K562 (cell line): ENCODE measurements around the gene ALDH1A3. TPM values are rescaled to one million over a fixed set of nuclear protein-coding genes. Genes with fewer than 3 reads are reported as not detected.

Experiments
- ATAC-seq: fragments of 200-7000 bp; cut with Tn5 transposase; 3 replicates; pipeline ENCODE4 v1.9.1; 2020; ENCODE audit warnings: moderate library complexity
- BruUV-seq: library from RNA; stranded (reverse); fragments of 400-500 nt; replicated peaks from 2 replicates; lab custom pipeline; 2021; lab: Mats Ljungman, UMichigan
- CTCF ChIA-PET: fragments of 300-600 bp; formaldehyde crosslinking; extraction: SDS; loops from one replicate; lab custom pipeline; 2021; ENCODE audit warnings: low intra/inter-chr PET ratio; lab: Yijun Ruan, JAX
- POLR2A ChIA-PET: fragments of 300-600, 350-650 bp; sonication (Branson Sonifier 250); formaldehyde crosslinking; extraction: SDS; loops from one replicate; lab custom pipeline; 2021; ENCODE audit warnings: antibody characterized with exemption, inconsistent platforms; lab: Yijun Ruan, JAX
- DNase-seq, 4 experiments: peaks; one replicate each; pipeline versions ENCODE4 v3.0.0 to v3.0.0-alpha.2; 2011 to 2018; ENCODE audit warnings: low spot score in 3 of 4, mixed read lengths in 3 of 4; ENCODE audit errors: extremely low read depth in 1 of 4
- FAIRE-seq: peaks from 2 replicates; lab custom pipeline; 2011; peaks lifted over from hg19 to GRCh38; lab: Jason Lieb, UNC
- H2AFZ ChIP-seq: 2 replicates; pipeline ENCODE4 v1.6.0; 2011; ENCODE audit warnings: low read depth, low read length, control low read depth, inconsistent platforms
- H3K27ac ChIP-seq: fragments of 200-600 bp; 3 replicates; pipeline ENCODE4 v1.8.0; 2011; ENCODE audit warnings: low read depth, mild to moderate bottlenecking, control low read depth, inconsistent platforms, low read length, moderate library complexity, mixed read lengths; ENCODE audit errors: extremely low read depth
- H3K27me3 ChIP-seq, 2 experiments: fragments of 300-600 bp in 1 of 2; 2 replicates in 1 of 2; 3 replicates in 1 of 2; pipeline versions ENCODE4 v1.6.0 to v1.8.0; 2011; ENCODE audit warnings: inconsistent platforms in 2 of 2, low read length in 2 of 2, mild to moderate bottlenecking in 1 of 2, mixed read lengths in 1 of 2, moderate library complexity in 1 of 2; ENCODE audit not compliant: control insufficient read depth in 2 of 2, insufficient read depth in 2 of 2
- H3K36me3 ChIP-seq: fragments of 300-600 bp; 3 replicates; pipeline ENCODE4 v1.8.0; 2011; ENCODE audit warnings: mild to moderate bottlenecking, low read length, inconsistent platforms; ENCODE audit not compliant: control insufficient read depth, insufficient read depth
- H3K4me1 ChIP-seq, 2 experiments: fragments of 200-600 bp in 1 of 2; replicated peaks in 1 of 2; 2 replicates in 1 of 2; 3 replicates in 1 of 2; pipeline versions ENCODE4 v1.5.1 to v1.8.0; 2011; ENCODE audit warnings: inconsistent platforms in 2 of 2, low read length in 2 of 2, mild to moderate bottlenecking in 1 of 2, mixed read lengths in 1 of 2, moderate library complexity in 1 of 2; ENCODE audit not compliant: control insufficient read depth in 2 of 2, insufficient read depth in 2 of 2
- H3K4me2 ChIP-seq: 2 replicates; pipeline ENCODE4 v1.6.1; 2011; ENCODE audit warnings: low read length, control low read depth, inconsistent platforms, mixed read lengths; ENCODE audit not compliant: insufficient read depth
- H3K4me3 ChIP-seq: fragments of 200-600 bp; sonication (generic), shearing (Covaris generic); 2 replicates; pipeline ENCODE4 v1.5.1; 2016; ENCODE audit warnings: control low read depth, inconsistent platforms
- H3K79me2 ChIP-seq: fragments of 200-600 bp; 3 replicates; pipeline ENCODE4 v1.8.0; 2011; ENCODE audit warnings: low read length, inconsistent platforms; ENCODE audit not compliant: control insufficient read depth, insufficient read depth
- H3K9ac ChIP-seq, 2 experiments: 2 replicates each; pipeline versions ENCODE4 v1.6.0 to v1.6.1; 2011; ENCODE audit warnings: low read depth in 2 of 2, low read length in 2 of 2, control low read depth in 1 of 2, inconsistent platforms in 1 of 2, mild to moderate bottlenecking in 1 of 2, mixed read lengths in 1 of 2; ENCODE audit not compliant: insufficient read depth in 1 of 2
- H3K9me1 ChIP-seq: one replicate; pipeline ENCODE4 v1.6.0; 2011; ENCODE audit warnings: inconsistent platforms, mild to moderate bottlenecking, low read length, moderate library complexity; ENCODE audit not compliant: control insufficient read depth, insufficient read depth
- H3K9me3 ChIP-seq: replicated peaks from 2 replicates; pipeline ENCODE4 v1.5.1; 2011; ENCODE audit warnings: low read depth, low read length, inconsistent platforms; ENCODE audit not compliant: control insufficient read depth, insufficient read depth
- H4K20me1 ChIP-seq: replicated peaks from 2 replicates; pipeline ENCODE4 v1.6.1; 2011; ENCODE audit warnings: low read length, inconsistent platforms, mixed read lengths; ENCODE audit not compliant: control insufficient read depth, insufficient read depth
- DDX20 ChIP-seq: fragments of 450-650 bp; IDR thresholded peaks from 2 replicates; pipeline ENCODE4 v1.6.1; 2016; ENCODE audit warnings: missing genetic modification characterization, low read depth, mild to moderate bottlenecking, missing compliant biosample characterization, moderate library complexity
- FOXK2 ChIP-seq, 2 experiments: fragments of 450-650 bp; IDR thresholded peaks in 1 of 2; conservative IDR thresholded peaks in 1 of 2; 2 replicates each; pipeline ENCODE4 v1.6.1; 2016; ENCODE audit warnings: low read depth in 2 of 2, mild to moderate bottlenecking in 1 of 2
- HCFC1 ChIP-seq: IDR thresholded peaks from 2 replicates; pipeline ENCODE4 v1.6.1; 2012; ENCODE audit warnings: low read depth, low read length, improper control_type of control experiment
- HNRNPL ChIP-seq: fragments of 200-400 bp; formaldehyde crosslinking; IDR thresholded peaks from 2 replicates; pipeline ENCODE4 v1.6.1; 2017; ENCODE audit warnings: low read depth, mild to moderate bottlenecking, low read length
- L3MBTL2 ChIP-seq: fragments of 450-650 bp; IDR thresholded peaks from 2 replicates; pipeline ENCODE4 v1.6.1; 2016; ENCODE audit warnings: mild to moderate bottlenecking, moderate library complexity
- NFRKB ChIP-seq: fragments of 450-650 bp; IDR thresholded peaks from 2 replicates; pipeline ENCODE4 v1.6.1; 2016; ENCODE audit warnings: low read depth
- NFYB ChIP-seq: IDR thresholded peaks from 2 replicates; pipeline ENCODE4 v1.6.1; 2011; ENCODE audit warnings: mild to moderate bottlenecking, moderate library complexity; ENCODE audit not compliant: insufficient read length; ENCODE audit errors: extremely low read depth
- SIN3B ChIP-seq: fragments of 450-650 bp; IDR thresholded peaks from 2 replicates; pipeline ENCODE4 v1.6.1; 2017; ENCODE audit warnings: low read depth, mild to moderate bottlenecking, moderate library complexity
- XRCC3 ChIP-seq: fragments of 450-650 bp; IDR thresholded peaks from 2 replicates; pipeline ENCODE4 v1.6.1; 2017; ENCODE audit warnings: mild to moderate bottlenecking, moderate library complexity
- ZFP1 ChIP-seq: fragments of 450-650 bp; formaldehyde crosslinking; IDR thresholded peaks from 2 replicates; pipeline ENCODE4 v1.4.0; 2020; ENCODE audit warnings: mild to moderate bottlenecking, mixed read lengths
- ZNF133 ChIP-seq: fragments of 250-450 bp; sonication (Bioruptor Pico); IDR thresholded peaks from 2 replicates; pipeline ENCODE4 v1.4.0; 2020; ENCODE audit warnings: mild to moderate bottlenecking
- ZNF444 ChIP-seq: fragments of 250-450 bp; sonication (Bioruptor Pico); IDR thresholded peaks from 2 replicates; pipeline ENCODE4 v1.4.0; 2020; ENCODE audit warnings: mild to moderate bottlenecking, moderate library complexity
- ZNF696 ChIP-seq: fragments of 250-450 bp; sonication (Bioruptor Pico); conservative IDR thresholded peaks from 2 replicates; pipeline ENCODE4 v1.4.0; 2020; ENCODE audit warnings: mild to moderate bottlenecking, moderate library complexity
- WGBS: fragments of 100-300 bp; shearing (Covaris generic); methylation state at CpG from one replicate; pipeline ENCODE4 v1.1.6; 2016; ENCODE audit warnings: low coverage, mixed read lengths; ENCODE audit not compliant: insufficient coverage; ENCODE audit errors: missing lambda C conversion rate; 5-methylcytosine and 5-hydroxymethylcytosine counted together
- in situ Hi-C: fragments of 300-500 bp; cut with MboI; formaldehyde crosslinking; loops from 4 replicates; pipeline ENCODE4 v1.15.0; 2018; ENCODE audit warnings: inconsistent platforms, mixed read lengths
- intact Hi-C: fragments of 100-400 bp; cut with micrococcal nuclease; formaldehyde crosslinking; loops from 2 replicates; pipeline ENCODE4 v1.14.2; 2022
- polyA plus RNA-seq, 8 experiments: library from polyadenylated mRNA; depleted of rRNA in 4 of 8; stranded (reverse) in 5 of 8; unstranded in 3 of 8; fragments of >200 nt; fragmentation: Nextera tagmentation in 2 of 8; fragmentation: Illumina TruSeq in 1 of 8; extraction: Ambion mirVana in 2 of 8; extraction: Trizol in 1 of 8; gene quantifications; 2 replicates each; pipeline versions ENCODE4 v1.2.1 to v1.2.3, GENCODE V29; 2011 to 2014; ENCODE audit warnings: inconsistent platforms in 1 of 8, missing spikeins in 1 of 8
- total RNA-seq, 7 experiments: library from RNA; depleted of rRNA in 6 of 7; stranded (reverse); fragments of >200 nt in 6 of 7; fragmentation: Illumina TruSeq in 2 of 7; extraction: Trizol in 2 of 7; gene quantifications; 2 replicates each; pipeline versions ENCODE4 v1.2.1 to v1.2.3, GENCODE V29; 2011 to 2021; ENCODE audit warnings: low replicate concordance in 1 of 7
- TF ChIP-seq, protein P1 (sequence below): sonication (generic); formaldehyde crosslinking; IDR thresholded peaks from 2 replicates; pipeline ENCODE4 v1.8.1; 2023; ENCODE audit warnings: mild to moderate bottlenecking, missing genetic modification reagents
- TF ChIP-seq, protein P2 (sequence below): fragments of 450-650 bp; IDR thresholded peaks from one replicate; pipeline ENCODE4 v1.6.1; 2018; ENCODE audit warnings: mild to moderate bottlenecking, moderate library complexity; ENCODE audit not compliant: partially characterized antibody

Gene ALDH1A3
- total and polyA plus RNA-seq, 9 of the 15 experiments (the other 6 are each of a cell fraction or from before 2014, with no cell fraction given) = 0.38 TPM; not detected in 8

DNA sequence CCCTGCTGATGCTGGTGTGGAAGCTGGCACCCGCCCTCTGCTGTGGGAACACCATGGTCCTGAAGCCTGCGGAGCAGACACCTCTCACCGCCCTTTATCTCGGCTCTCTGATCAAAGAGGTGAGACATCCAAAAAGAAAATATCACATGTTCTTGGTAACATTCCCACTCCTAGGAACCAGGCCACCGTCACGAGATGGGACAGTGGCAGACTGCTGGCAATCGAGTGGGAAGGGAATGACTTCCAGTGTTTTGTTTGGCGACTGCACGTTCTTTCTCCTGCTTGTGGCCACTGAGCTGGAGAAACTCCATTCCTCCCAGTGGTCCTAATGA, 14.3 kb downstream of the ALDH1A3 start:
- DNase-seq (no peak), FAIRE-seq (no peak)

More for the DNA sequence above, 14.3 kb downstream of the ALDH1A3 start:
- intact Hi-C loops (no loop called here), in situ Hi-C loops (no loop called here)
- Histone ChIP-seq H3K9me3 (no peaks in the 10 kb centered on the region), H3K9ac (no peak overlapping the region), H3K36me3 (no peaks in the 10 kb centered on the region), H3K4me3 (no peak overlapping the region), H4K20me1 (peaks cover 5% of the 10 kb centered on the region; the same call in 1 of the 2 replicates), H3K27ac (no peak overlapping the region), H3K79me2 (no peaks in the 10 kb centered on the region), H2AFZ (no peak overlapping the region), H3K27me3 (peaks cover 22 to 78% of the 10 kb centered on the region in 2 experiments; a peak in 4 of 5 replicates), H3K9me1 (no peaks in the 10 kb centered on the region), H3K4me2 (no peak overlapping the region), H3K4me1 (no peaks in the 10 kb centered on the region)
- TF ChIP-seq ZNF696 (CRISPR knock-in tag) (no peak), HCFC1 (no peak), SIN3B (no peak), DDX20 (tag) (no peak), ZNF133 (CRISPR knock-in tag) (no peak), NFYB (no peak), FOXK2 (conservative IDR thresholded peaks at IDR 0.05 in 1 of 2, IDR thresholded peaks at IDR 0.05 in 1 of 2; ENCODE audit: low read depth in 2 of 2) (no peak), L3MBTL2 (no peak), ZNF444 (CRISPR knock-in tag) (no peak), HNRNPL (no peak), ZFP1 (CRISPR knock-in tag) (no peak), XRCC3 (no peak), NFRKB (no peak)
- TF ChIP-seq, protein P1, sequence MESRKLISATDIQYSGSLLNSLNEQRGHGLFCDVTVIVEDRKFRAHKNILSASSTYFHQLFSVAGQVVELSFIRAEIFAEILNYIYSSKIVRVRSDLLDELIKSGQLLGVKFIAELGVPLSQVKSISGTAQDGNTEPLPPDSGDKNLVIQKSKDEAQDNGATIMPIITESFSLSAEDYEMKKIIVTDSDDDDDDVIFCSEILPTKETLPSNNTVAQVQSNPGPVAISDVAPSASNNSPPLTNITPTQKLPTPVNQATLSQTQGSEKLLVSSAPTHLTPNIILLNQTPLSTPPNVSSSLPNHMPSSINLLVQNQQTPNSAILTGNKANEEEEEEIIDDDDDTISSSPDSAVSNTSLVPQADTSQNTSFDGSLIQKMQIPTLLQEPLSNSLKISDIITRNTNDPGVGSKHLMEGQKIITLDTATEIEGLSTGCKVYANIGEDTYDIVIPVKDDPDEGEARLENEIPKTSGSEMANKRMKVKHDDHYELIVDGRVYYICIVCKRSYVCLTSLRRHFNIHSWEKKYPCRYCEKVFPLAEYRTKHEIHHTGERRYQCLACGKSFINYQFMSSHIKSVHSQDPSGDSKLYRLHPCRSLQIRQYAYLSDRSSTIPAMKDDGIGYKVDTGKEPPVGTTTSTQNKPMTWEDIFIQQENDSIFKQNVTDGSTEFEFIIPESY (CRISPR knock-in tag) = no peak
- TF ChIP-seq, protein P2, sequence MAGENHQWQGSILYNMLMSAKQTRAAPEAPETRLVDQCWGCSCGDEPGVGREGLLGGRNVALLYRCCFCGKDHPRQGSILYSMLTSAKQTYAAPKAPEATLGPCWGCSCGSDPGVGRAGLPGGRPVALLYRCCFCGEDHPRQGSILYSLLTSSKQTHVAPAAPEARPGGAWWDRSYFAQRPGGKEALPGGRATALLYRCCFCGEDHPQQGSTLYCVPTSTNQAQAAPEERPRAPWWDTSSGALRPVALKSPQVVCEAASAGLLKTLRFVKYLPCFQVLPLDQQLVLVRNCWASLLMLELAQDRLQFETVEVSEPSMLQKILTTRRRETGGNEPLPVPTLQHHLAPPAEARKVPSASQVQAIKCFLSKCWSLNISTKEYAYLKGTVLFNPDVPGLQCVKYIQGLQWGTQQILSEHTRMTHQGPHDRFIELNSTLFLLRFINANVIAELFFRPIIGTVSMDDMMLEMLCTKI = no peak
- WGBS = under 1% methylated on average over 9 of the region's 9 CpGs
- no peak for ATAC-seq
- no TSS peak for BruUV-seq
- ChIA-PET CTCF (no interaction called here), POLR2A (no interaction called here)
